T47D (cell line): Measurements from ENCODE around the gene USP36.

Experiments used
- DNase-seq, 2 experiments: peaks; one replicate each; pipeline versions ENCODE4 v3.0.0 to v3.0.0-alpha.2; 2011 to 2012; ENCODE audit warnings: low read depth in 1 of 2, low spot score in 1 of 2
- JUND ChIP-seq: IDR thresholded peaks from 2 replicates; pipeline ENCODE4 v1.6.1; 2012; ENCODE audit warnings: low read depth
- in situ Hi-C: cut with HindIII; loops from 2 replicates; pipeline ENCODE4 v1.10.0; 2016; ENCODE audit warnings: low sequenced_read_pairs, low pct_unique_long_range_greater_than_20kb

USP36 gene

GRCh38 chr17:78826836-78827509, 13.6 kb downstream of the USP36 start:
- in situ Hi-C loops, result no loop called here
- DNase-seq, result no peak
- no peak for TF ChIP-seq JUND

GRCh38 chr17:78826421-78826820, 14.2 kb downstream of the USP36 start:
- in situ Hi-C loops, result no loop called here
- no peak for DNase-seq
- no peak for TF ChIP-seq JUND

GRCh38 chr17:78825696-78826095, 14.9 kb downstream of the USP36 start:
- DNase-seq, result no peak
- in situ Hi-C loops, result no loop called here
- TF ChIP-seq JUND, result no peak

- in situ Hi-C loops, result no loop called here
- no peak for TF ChIP-seq JUND
- DNase-seq, result no peak
These were observed 16.4 kb downstream of the USP36 start for GRCh38 chr17:78824240-78824639.

GRCh38 chr17:78823282-78824046, 17.1 kb downstream of the USP36 start:
- no peak for TF ChIP-seq JUND
- in situ Hi-C loops, result no loop called here
- DNase-seq, result no peak

GRCh38 chr17:78822552-78822951, 18.1 kb downstream of the USP36 start:
- in situ Hi-C loops, result no loop called here

GRCh38 chr17:78821961-78822360, 18.7 kb downstream of the USP36 start:
- no peak for TF ChIP-seq JUND
- DNase-seq, result no peak
- in situ Hi-C loops, result no loop called here

More at GRCh38 chr17:78822552-78822951, 18.1 kb downstream of the USP36 start:
- no peak for DNase-seq
- no peak for TF ChIP-seq JUND

GRCh38 chr17:78820841-78821240, 19.8 kb downstream of the USP36 start:
- in situ Hi-C loops, result no loop called here
- no peak for TF ChIP-seq JUND
- DNase-seq, result no peak

GRCh38 chr17:78819806-78820792, 20.5 kb downstream of the USP36 start:
- no peak for DNase-seq
- in situ Hi-C loops, result no loop called here
- TF ChIP-seq JUND, result no peak

- DNase-seq, result no peak
- TF ChIP-seq JUND, result no peak
- in situ Hi-C loops, result no loop called here
These were observed 21.2 kb downstream of the USP36 start for GRCh38 chr17:78819402-78819801.

- TF ChIP-seq JUND, result no peak
- no peak for DNase-seq
- in situ Hi-C loops, result no loop called here
These were observed 21.7 kb downstream of the USP36 start for GRCh38 chr17:78818932-78819331.

GRCh38 chr17:78818152-78818846, 22.3 kb downstream of the USP36 start:
- in situ Hi-C loops, result no loop called here
- DNase-seq, result no peak
- no peak for TF ChIP-seq JUND
